Fibroblast of lung (primary cell): ENCODE measurements around the gene PLA2G6.

Experiments used
- EZH2 ChIP-seq: IDR thresholded peaks from 2 replicates; pipeline ENCODE4 v1.5.1; 2012; ENCODE audit warnings: low read length, control low read depth, mild to moderate bottlenecking; ENCODE audit errors: missing control alignments
- TF ChIP-seq, protein P1 (sequence below), 2 donors: IDR thresholded peaks in 1 of 2; conservative IDR thresholded peaks in 1 of 2; 1 replicate in 1 of 2; 2 replicates in 1 of 2; pipeline ENCODE4 v1.5.1; 2011 to 2012; ENCODE audit warnings: low read length in 2 of 2, control low read depth in 1 of 2, inconsistent platforms in 1 of 2, low read depth in 1 of 2, mild to moderate bottlenecking in 1 of 2

DNA sequence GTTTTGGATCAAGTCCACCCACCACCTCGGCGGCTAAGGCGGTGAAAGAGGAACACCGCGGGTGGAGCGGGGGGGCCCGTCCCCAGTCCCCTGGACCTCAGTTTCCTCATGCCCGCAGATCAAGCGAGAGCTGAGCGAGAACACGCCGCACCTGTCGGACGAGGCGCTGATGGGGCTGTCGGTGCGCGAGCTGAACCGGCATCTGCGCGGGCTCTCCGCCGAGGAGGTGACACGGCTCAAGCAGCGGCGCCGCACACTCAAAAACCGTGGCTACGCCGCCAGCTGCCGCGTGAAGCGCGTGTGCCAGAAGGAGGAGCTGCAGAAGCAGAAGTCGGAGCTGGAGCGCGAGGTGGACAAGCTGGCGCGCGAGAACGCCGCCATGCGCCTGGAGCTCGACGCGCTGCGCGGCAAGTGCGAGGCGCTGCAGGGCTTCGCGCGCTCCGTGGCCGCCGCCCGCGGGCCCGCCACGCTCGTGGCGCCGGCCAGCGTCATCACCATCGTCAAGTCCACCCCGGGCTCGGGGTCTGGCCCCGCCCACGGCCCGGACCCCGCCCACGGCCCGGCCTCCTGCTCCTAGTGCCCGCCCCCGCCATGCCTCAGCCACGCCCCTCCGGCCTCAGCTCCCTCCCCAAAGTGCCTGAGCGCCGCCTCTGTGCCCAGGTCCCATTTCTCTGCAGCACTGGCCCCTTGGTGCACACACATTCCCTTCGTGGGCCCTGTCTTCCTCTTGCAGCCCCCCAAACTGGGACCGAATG is 32.8 kb upstream of the PLA2G6 start:
- TF ChIP-seq, protein P1, sequence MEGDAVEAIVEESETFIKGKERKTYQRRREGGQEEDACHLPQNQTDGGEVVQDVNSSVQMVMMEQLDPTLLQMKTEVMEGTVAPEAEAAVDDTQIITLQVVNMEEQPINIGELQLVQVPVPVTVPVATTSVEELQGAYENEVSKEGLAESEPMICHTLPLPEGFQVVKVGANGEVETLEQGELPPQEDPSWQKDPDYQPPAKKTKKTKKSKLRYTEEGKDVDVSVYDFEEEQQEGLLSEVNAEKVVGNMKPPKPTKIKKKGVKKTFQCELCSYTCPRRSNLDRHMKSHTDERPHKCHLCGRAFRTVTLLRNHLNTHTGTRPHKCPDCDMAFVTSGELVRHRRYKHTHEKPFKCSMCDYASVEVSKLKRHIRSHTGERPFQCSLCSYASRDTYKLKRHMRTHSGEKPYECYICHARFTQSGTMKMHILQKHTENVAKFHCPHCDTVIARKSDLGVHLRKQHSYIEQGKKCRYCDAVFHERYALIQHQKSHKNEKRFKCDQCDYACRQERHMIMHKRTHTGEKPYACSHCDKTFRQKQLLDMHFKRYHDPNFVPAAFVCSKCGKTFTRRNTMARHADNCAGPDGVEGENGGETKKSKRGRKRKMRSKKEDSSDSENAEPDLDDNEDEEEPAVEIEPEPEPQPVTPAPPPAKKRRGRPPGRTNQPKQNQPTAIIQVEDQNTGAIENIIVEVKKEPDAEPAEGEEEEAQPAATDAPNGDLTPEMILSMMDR (conservative IDR thresholded peaks at IDR 0.05 in 1 of 2, IDR thresholded peaks at IDR 0.05 in 1 of 2; ENCODE audit: low read depth in 1 of 2, low read length in 2 of 2), result peak in 1 of 2 donors; percentile 11
- TF ChIP-seq EZH2, result no peak
